ENCODE measurements around the gene GPR153.

DNA sequence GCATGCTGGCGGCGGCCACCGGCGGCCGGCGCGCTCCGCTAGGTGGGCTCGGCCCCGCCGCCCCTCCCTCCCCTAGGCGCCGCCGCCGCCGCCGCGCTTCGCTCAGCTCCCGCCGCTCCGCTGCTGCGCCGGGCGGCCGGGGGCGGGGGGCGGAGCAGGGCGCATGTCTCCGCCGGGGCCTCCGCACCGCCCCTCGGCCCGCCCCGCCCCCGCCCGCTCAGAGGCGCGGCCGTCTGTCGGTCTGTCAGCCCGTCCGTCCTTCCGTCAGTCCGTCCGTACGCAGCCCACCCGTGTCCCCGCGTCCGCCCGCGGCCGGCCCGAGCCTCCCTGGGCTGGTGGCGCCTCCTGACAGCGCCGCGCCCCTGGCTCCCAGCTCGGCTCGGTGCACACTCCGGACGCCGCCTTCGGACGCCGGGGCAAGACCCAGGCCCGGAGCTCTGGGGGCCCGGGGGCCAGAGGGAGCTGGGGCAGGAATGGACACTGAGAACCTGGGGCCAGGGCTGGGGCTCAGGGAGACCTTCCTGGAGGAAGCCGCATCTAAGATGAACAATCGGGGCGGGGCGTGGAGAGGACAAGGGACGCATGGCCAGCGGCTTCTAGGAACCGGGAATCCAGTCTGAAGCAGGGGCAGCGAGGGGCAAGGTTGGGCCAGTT is at the start of gene GPR153:
- no peak for TF ChIP-seq SIN3A (IDR thresholded peaks at IDR 0.05; ENCODE audit: borderline replicate concordance, low read depth, low read length)
- no peak for TF ChIP-seq EP300 (IDR thresholded peaks at IDR 0.05; ENCODE audit: borderline replicate concordance in 1 of 2, low read depth in 1 of 2, low read length in 1 of 2)
- no peak for TF ChIP-seq CHD2 (IDR thresholded peaks at IDR 0.05; ENCODE audit: low read length, partially characterized antibody)
- TF ChIP-seq GABPA (IDR thresholded peaks at IDR 0.05; ENCODE audit: low read depth), result no peak
- TF ChIP-seq, protein P1, sequence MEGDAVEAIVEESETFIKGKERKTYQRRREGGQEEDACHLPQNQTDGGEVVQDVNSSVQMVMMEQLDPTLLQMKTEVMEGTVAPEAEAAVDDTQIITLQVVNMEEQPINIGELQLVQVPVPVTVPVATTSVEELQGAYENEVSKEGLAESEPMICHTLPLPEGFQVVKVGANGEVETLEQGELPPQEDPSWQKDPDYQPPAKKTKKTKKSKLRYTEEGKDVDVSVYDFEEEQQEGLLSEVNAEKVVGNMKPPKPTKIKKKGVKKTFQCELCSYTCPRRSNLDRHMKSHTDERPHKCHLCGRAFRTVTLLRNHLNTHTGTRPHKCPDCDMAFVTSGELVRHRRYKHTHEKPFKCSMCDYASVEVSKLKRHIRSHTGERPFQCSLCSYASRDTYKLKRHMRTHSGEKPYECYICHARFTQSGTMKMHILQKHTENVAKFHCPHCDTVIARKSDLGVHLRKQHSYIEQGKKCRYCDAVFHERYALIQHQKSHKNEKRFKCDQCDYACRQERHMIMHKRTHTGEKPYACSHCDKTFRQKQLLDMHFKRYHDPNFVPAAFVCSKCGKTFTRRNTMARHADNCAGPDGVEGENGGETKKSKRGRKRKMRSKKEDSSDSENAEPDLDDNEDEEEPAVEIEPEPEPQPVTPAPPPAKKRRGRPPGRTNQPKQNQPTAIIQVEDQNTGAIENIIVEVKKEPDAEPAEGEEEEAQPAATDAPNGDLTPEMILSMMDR (IDR thresholded peaks at IDR 0.05), result no peak
- TF ChIP-seq RFX5 (IDR thresholded peaks at IDR 0.05; ENCODE audit: low read length), result no peak
- TF ChIP-seq, protein P2, sequence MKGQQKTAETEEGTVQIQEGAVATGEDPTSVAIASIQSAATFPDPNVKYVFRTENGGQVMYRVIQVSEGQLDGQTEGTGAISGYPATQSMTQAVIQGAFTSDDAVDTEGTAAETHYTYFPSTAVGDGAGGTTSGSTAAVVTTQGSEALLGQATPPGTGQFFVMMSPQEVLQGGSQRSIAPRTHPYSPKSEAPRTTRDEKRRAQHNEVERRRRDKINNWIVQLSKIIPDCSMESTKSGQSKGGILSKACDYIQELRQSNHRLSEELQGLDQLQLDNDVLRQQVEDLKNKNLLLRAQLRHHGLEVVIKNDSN (IDR thresholded peaks at IDR 0.05; ENCODE audit: borderline replicate concordance, low read depth), result no peak
- TF ChIP-seq GATA2 (CRISPR knock-in tag; IDR thresholded peaks at IDR 0.05), result no peak

Measured in SK-N-SH (cell line).